GM20000 (cell line): ENCODE results near the gene AGAP1.

Experiments
- DNase-seq: peaks from one replicate; pipeline ENCODE4 v3.0.0; 2012; ENCODE audit warnings: low spot score
- TF ChIP-seq, protein P1 (sequence below): IDR thresholded peaks from 2 replicates; pipeline ENCODE4 v1.5.1; 2012; ENCODE audit warnings: mild to moderate bottlenecking, control low read depth; ENCODE audit errors: extremely low read depth, missing control alignments

AGAP1 gene

GRCh38 chr2:236123716-236124115 lies 629.9 kb downstream of the AGAP1 start:
- TF ChIP-seq, protein P1, sequence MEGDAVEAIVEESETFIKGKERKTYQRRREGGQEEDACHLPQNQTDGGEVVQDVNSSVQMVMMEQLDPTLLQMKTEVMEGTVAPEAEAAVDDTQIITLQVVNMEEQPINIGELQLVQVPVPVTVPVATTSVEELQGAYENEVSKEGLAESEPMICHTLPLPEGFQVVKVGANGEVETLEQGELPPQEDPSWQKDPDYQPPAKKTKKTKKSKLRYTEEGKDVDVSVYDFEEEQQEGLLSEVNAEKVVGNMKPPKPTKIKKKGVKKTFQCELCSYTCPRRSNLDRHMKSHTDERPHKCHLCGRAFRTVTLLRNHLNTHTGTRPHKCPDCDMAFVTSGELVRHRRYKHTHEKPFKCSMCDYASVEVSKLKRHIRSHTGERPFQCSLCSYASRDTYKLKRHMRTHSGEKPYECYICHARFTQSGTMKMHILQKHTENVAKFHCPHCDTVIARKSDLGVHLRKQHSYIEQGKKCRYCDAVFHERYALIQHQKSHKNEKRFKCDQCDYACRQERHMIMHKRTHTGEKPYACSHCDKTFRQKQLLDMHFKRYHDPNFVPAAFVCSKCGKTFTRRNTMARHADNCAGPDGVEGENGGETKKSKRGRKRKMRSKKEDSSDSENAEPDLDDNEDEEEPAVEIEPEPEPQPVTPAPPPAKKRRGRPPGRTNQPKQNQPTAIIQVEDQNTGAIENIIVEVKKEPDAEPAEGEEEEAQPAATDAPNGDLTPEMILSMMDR: no peak
- DNase-seq: no peak

GRCh38 chr2:236124182-236124893 lies 630.5 kb downstream of the AGAP1 start:
- TF ChIP-seq, protein P1: no peak
- no peak for DNase-seq

DNA sequence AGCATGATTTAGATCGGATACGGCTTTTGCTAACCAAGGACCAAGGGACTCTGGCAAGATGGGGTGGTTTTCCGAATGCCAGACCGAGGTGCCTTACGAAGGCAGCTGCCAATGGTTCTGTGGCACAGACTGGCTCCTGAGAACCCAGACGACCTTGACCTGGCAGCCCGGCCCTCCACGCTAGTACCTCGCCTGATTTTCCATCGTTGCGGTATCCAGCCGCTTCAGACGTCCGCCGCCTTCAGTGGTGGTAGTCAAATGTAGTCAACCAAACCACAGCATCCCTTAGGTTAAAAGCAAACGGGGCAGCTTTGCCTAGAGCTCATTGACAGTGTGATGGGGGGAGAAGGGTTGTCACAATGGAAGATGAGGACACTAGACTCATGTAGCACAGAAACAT lies 631.7 kb downstream of the AGAP1 start:
- TF ChIP-seq, protein P1: no peak
- DNase-seq: no peak

DNA sequence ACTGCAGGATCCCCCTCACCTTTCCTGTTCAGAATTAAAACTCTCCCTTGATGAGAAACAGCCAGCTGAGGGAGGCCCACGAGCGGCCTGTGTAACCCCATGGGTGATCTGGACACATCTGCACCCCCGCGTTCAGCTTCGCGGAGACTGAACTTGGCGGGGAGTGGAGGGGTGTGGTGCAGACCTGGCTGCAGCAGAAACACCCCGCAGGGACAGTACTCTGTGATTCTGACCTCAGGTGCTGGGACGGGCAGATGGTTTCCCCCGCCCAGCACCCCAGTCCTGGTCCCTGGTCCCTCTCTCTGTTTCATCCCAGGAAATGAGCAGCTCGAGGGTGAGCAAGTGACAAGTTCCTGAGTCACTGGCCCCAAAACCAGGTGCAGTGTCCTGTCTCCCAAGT lies 633.2 kb downstream of the AGAP1 start:
- TF ChIP-seq, protein P1: no peak
- DNase-seq: no peak

DNA sequence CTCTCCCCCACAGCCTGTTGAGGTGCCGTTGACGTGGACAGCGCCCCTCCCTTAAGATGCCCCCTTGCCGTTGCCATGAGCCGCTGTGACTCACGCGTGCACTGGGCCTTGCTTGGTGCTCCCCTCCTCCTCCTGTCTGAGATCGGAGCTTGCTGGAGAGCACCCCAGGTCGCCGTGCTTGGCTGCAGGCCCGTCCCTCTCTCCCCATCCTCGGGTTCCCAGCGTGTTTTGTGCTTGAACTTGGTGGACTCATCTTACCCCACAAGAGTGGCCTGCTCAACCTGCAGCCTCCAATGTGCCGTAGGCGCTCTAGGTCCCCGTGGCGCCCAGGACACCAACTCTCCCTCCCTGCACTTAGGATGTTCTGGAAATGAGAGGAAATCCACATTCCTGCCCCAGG lies 634.5 kb downstream of the AGAP1 start:
- no peak for DNase-seq
- TF ChIP-seq, protein P1: no peak

- no peak for DNase-seq
These were observed 636.1 kb downstream of the AGAP1 start for GRCh38 chr2:236129935-236130334.

DNA sequence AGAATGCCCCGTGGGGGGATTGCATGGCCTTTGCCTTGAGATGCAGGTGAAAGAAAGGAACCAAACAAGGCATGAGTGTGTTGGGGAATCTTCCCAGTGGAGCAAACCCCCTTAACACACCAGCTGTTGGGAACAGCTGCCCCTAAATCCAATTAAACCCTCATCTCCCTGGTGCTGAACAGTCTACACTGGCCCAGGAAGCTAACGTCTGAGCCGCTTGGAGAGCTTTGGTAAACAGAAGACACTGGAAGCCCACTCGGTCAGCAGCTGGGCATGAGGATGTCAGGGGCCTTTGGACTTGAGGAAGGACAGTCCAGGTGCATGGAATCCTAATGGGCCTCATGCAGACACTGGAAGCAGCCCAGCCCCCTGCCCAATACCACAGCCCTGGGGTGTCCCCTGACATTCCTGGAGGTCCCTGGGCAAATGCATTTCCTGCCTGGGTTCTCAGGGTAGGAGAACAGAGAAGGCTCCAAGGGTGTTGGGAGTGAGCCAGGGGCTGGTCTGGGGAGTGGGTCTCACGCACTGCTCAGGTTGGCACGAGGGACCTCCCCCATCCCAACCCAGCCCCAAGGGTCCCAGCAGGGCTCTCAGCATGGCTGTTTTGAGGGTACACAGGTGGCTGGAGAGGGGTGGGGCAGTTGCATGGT lies 636.6 kb downstream of the AGAP1 start:
- DNase-seq: no peak
- TF ChIP-seq, protein P1: no peak

More at GRCh38 chr2:236129935-236130334, 636.1 kb downstream of the AGAP1 start:
- TF ChIP-seq, protein P1: no peak
